Hematopoietic multipotent progenitor cell (in vitro differentiated cells): ENCODE results near the gene LDLRAD4. TPM values are rescaled to one million over a fixed set of nuclear protein-coding genes. Genes with fewer than 3 reads are reported as not detected.

Source experiments
- DNase-seq, 3 donors: peaks; one replicate each; pipeline ENCODE4 v3.0.0-alpha.2; 2011 to 2015; ENCODE audit warnings: low read depth in 2 of 3, low spot score in 2 of 3
- total RNA-seq: library from RNA; depleted of rRNA; stranded (reverse); fragments of >200 nt; gene quantifications from one replicate; pipeline ENCODE4 v1.2.3, GENCODE V29; 2012

The LDLRAD4 gene
- total RNA-seq, 1 donor: 63.3 TPM

DNA sequence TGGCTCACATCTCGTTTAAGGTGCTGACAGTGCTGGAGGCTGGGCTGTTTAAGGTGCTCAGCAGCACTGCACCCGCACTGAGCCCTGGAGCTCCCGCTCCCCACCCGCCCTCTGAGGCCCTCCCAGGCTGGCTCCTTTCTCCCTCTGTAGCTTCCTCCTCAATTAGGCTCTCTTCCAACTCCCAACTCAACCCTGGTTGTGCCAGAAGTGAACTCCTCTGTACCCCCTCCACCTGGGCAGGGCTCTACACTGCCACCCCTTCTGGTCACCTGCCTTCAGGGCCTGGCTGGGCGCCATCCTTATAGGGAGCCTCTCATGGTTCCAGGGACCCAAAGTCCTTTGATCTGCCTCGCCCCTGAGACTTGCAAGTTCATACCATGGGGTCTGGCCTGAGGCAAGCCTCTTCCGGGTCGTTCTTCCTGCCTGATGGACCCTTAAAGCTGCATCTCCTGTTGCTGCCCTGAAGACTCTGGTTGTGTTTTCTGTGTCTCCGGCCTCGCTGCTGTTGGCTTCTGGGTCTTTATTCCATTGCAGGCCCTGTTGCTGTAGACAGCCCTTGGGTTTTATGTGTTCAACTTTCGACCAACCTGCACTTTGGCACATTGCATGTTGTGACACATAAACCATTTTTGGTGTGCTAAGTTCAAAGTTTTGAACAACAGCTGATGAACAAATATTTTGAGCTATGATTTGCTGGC is 199.6 kb downstream of the LDLRAD4 start:
- no peak for DNase-seq

- DNase-seq: no peak
Measured at GRCh38 chr18:13420969-13421686, 202.6 kb downstream of the LDLRAD4 start.

DNA sequence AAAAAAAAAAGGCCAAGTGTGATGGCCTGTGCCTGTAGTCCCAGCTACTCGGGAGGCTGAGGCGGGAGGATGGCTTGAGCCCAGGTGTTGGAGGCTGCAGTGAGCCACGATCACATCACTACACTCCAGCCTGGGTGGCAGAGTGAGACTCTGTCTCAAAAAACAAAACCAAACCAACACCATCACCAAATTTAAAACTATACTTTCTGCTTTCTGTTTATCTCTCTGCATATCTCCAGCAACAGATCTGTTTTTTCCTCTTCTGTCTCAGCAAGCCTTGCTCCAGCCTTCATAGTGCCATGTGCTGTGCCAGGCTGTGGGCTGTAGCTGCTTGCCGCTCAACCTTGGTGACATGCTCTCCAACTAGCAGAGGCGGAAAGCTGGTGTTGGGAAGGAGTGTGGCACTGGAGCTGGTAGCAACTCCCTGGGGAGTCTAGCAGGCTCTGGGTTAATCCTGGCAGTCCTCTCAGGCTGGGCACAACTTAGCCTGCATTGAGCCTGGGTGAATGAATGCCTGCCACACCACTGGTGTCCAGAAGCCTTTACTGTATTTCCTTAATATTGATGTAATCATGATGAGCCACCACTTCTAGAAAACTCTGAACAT is 204.1 kb downstream of the LDLRAD4 start:
- no peak for DNase-seq

- no peak for DNase-seq
Measured at GRCh38 chr18:13423352-13423751, 204.8 kb downstream of the LDLRAD4 start.

GRCh38 chr18:13424363-13424762 is 205.8 kb downstream of the LDLRAD4 start:
- DNase-seq: no peak

GRCh38 chr18:13425357-13426091 is 207.0 kb downstream of the LDLRAD4 start:
- no peak for DNase-seq

DNA sequence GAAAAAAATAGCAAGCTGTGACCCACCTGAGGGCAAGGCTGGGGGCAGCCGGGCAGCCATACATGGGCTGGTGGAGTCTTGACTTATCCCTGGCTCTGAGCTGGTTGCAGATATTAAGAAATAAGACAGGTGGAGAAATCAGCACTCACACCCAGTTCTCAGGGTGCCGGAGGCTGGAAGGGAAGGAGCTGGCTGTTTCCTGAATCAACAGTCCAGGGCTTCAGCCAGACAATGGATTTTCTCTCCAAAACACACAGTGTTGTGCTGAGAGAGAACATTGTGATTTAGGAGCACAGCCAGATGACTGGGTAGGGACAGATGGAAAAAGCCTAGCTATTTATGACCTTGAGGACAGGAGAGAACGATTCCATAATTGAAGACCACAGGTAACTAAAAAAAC is 208.8 kb downstream of the LDLRAD4 start:
- DNase-seq: no peak

DNA sequence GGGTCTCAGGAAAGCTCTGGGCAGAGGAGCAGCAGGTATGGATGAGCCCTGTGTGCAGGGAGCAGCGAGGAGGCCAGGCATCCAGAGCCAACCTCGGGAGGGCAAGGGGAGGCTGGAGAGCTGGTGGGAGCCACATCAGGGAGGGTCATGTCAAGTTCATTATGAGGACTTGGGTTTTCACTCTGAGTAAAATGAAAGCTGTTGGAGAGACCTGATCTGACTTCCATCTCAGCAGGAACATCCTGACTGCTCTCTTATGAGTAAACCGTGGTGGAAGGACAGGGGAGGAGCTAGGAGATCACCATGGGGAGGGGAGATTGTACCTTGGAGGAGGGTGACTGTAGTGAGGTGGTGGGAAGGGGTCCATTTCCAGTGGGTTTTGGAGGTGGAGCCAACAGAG is 209.8 kb downstream of the LDLRAD4 start:
- DNase-seq: no peak

GRCh38 chr18:13429016-13429415 is 210.5 kb downstream of the LDLRAD4 start:
- DNase-seq: no peak

DNA sequence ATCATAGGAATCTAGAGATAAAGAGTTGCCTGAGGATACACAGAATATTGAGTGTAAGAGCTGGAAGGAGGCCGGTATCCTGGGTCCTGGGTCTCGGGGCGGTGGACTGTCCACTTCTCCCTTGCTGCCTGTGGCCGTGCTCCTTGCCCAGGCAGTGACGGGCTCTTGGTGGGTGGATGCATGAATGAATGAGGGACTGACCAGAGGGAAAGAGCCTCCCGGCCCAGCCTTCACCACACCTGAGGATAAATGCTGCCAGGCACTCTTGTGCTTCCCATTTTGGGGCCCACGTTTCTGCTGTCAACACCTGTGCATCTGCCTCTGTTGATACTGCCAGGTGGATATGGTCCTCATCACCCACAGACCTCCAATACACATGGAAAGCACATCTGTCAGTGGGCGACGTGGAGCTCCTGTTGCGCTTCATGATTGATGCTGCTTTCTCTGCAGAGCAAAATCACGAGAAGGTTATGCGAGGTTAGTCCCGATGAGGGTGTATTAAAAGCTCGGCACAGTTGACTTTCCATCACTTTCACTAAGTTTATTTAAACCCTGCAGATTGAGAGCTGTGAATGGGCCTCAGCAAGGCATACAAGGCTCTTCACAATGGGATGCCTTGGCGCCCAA is 211.4 kb downstream of the LDLRAD4 start:
- DNase-seq: no peak

DNA sequence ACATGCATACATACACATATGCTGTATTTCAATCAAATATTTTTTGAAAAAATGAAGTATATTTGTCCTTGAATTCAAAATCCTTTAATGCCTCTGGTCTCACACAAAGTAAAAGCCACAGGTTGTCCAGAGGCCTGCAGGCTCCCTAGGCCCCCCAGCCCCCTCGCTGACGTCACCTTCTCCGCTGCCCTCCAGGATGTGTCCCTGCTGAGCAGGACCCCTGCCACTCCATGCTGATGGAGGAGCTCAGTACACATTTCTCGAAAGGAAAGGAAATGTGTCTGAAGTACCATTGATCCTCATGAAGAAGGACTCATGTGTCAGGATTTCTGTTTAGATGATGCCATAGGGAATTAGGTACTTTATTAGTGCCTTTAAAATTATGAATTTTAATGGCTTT is 212.1 kb downstream of the LDLRAD4 start:
- no peak for DNase-seq

DNA sequence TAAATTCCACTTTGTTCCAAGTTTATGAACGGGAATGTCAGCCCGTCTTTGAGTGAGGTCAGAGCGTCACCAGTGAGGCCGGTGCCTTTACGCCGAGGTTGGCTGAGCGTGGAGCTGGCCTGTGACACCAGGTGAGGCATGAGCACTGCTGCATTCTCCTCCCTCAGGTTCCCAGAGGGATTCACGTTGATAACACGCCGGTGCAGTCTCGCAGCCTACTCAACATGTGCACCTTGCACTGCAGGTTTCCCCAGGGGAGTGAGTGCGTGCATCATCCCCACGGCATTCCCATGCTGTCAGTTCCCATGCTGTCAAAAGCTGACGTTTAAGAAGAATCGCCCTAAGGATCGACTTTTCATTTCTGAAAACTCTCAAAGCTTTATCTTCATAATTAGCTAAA is 213.3 kb downstream of the LDLRAD4 start:
- DNase-seq: no peak

DNA sequence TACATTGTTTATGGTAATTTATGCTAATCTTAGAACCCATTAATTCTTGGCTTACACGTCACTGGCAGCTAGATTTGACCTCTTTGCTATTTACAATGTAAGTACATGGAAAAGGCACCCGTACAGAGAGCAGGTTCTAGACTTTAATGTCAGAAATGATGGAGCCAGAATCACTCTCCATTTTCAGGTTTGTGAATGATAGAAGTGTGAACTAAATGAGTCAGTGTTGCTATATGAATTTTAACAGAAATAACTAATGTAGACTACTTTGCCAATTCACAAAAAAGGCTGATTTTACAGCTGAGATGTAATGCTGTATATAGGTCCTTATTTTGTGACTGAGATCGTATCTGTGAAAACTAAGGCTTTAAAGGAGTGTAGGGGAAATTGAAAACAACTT is 214.6 kb downstream of the LDLRAD4 start:
- DNase-seq: no peak

- DNase-seq: no peak
Measured at GRCh38 chr18:13433685-13434084, 215.1 kb downstream of the LDLRAD4 start.

- no peak for DNase-seq
Measured at GRCh38 chr18:13434854-13435253, 216.3 kb downstream of the LDLRAD4 start.

DNA sequence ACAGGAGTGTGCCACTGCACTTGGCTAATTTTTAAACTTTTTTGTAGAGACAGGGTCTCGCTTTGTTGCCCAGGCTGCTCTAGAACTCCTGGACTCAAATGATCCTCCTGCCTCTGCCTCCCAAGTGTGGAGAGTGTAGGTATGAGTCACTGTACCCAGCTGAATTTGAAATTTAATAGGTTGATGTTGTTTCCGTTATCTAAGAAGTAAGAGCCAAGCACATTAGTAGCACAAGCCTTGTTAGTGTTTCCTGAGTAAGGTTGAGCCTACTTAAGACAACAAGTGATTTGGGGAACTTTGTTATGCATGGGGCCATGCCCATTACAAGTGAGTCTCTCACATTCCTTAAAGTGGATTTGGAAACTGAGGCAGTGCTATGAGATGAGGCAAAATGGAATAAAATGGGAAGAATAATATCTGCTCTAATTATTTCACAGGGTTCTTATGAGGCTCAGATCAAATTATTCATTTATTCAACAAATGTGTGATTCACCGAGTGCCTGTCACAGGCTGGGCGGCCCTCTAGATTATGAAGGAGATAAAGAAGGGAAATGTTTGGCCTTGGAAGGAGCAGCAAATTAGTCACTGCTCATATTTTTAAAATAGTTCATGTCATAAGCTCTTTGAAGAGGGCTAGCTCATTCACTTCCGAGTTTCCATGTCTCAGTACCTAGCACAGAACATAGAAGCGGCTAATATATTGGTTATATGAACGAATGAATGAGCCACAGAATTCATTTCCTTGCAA is 217.2 kb downstream of the LDLRAD4 start:
- DNase-seq: no peak

- peak in 1 of 3 donors; percentile 18 for DNase-seq
Measured at GRCh38 chr18:13436576-13436975, 218.0 kb downstream of the LDLRAD4 start.

DNA sequence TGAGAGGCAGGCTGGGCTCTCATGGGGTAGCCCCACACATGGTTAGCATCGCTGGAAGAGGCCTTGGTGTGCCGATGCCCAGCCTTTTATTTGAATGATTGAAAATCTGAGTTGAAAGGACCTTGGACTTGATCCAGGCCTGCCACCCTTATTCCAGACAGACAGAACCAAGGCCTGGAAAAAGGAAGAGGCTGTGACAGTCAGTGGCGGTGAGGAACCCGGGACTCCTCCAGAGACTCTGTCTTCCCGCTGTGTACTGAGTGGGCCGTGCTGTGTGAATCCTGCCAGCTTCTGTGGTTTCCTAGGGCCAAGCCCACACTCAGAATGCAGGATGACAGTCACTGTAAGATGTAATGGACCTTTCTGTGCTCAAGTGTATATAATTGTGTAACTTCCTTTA is 218.5 kb downstream of the LDLRAD4 start:
- peak in 1 of 3 donors; percentile 35 for DNase-seq

DNA sequence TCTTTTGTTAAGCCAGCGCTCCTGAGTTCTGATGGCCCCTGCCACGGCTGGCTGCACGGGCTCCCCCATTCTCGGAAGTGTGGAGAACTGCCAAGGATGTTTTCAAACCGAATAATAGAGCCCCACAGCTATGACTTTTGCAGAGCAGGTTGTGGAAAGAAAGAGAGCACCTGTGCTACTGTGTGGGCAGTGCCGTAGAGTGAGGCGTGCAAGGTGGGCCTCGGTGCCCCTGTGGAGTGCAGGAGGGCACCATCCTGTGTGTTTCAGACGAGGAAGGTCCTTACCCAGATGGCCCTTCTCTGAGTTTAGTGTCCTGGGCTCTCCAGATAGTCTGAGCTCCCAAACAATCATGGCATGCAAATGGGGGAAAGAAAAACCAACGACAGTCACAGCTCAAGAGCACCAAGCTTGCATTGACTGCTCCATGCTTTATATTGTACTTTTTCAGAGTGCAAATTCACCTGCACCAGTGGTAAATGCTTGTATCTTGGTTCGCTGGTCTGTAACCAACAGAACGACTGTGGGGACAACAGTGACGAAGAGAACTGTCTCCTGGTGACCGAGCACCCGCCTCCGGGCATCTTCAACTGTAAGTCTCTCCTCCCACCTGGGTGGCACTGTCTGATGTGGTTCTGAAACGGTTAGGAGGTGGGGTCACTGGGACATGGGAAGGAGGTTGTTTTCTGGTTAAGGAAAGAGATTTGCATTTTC is 219.4 kb downstream of the LDLRAD4 start:
- peak in 1 of 3 donors; percentile 18 for DNase-seq
